Activated T-helper 9 cell treated with anti-CD3 and anti-CD28 coated beads, Interleukin-2, amount 50 U/mL, for 16 hours (primary cell): Measurements from ENCODE around the gene OR2M4.
"Not testable (repeated sequence)": the region's sequence is repeated elsewhere in the genome, so short reads cannot be mapped to it uniquely, and the experiment has no call there.

Experiments used
- DNase-seq: peaks from one replicate; pipeline ENCODE4 v3.0.0-alpha.2; 2020; ENCODE audit warnings: low read depth

Gene OR2M4, protein sequence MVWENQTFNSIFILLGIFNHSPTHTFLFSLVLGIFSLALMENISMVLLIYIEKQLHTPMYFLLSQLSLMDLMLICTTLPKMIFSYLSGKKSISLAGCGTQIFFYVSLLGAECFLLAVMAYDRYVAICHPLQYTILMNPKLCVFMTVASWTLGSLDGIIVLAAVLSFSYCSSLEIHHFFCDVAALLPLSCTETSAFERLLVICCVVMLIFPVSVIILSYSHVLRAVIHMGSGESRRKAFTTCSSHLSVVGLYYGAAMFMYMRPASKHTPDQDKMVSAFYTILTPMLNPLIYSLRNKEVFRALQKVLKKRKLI

DNA sequence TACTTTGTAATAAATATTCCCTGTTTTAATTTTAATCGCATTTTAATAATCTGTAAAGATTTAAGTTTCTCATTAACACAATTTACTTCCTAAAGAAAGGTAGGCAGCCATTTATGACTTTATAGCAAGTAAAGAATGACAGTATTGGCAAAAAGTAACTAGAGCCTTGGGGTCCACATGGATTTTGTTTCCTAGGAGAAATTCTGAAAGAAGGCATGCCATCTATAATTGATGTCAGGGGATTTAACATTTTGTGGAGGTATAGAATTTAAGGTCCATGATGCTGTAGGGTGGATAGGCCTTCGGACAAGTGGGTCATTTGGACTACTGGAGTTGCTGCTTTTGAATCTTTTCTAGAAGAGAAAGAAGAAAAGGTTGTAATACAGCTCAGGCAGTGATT, at the start of gene OR2M4:
OR2M4 (plus strand) TSS at position 301 of the 400 bp plus-strand sequence. CDS start 7,512 bp downstream, outside the sequence.
- DNase-seq: no peak

DNA sequence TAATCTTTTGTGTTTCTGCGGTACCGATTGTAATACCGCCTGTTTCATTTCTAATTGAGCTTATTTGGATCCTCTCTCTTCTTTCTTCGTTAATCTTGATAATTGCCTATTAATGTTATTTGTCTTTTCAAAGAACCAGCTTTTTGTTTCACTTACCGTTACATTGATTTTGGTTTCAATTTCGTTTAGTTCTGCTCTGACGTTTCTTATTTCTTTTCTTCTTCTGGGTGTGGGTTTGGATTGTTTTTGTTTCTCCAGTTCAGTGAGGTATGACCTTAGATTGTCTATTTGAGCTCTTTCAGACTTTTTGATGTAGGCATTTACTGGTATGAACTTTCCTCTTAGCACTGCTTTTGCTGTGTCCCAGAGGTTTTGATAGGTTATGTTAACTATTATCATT, 47.2 kb upstream of the OR2M4 start:
- no peak for DNase-seq

GRCh38 chr1:248187363-248187762, 43.9 kb upstream of the OR2M4 start:
- no peak for DNase-seq

DNA sequence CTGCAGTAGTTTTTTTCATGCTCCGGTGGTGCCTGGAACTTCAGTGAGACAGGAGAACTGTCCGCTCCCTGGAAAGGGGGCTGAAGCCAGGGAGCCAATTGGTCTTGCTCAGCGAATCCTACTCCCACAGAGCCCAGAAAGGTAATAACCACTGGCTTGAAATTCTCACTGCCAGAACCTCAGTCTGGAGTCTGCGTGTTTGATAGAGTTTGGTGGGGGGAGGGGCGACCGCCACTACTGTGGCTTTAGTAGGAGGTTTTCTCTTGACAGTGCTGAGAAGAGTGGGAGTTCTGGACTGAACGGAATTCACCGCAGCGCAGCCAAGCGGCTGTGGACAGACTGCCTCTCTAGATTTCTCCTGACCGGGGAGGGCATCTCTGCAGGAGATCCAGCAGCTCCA, 42.2 kb upstream of the OR2M4 start:
- no peak for DNase-seq

DNA sequence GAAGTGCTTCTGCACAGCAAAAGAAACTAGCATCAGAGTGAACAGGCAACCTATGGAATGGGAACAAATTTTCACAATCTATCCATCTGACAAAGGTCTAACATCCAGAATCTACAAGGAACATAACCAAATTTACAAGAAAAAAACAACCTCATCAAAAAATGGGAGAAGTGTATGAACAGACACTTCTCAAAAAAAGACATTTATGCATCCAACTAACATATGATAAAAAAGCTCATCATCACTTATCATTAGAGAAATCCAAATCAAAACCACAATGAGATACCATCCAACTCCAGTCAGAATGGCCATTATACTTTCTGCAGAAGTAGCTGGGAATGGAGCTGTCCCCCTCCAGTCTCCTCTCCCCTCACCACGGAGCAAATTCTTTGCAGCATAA, 37.1 kb upstream of the OR2M4 start:
- no peak for DNase-seq

DNA sequence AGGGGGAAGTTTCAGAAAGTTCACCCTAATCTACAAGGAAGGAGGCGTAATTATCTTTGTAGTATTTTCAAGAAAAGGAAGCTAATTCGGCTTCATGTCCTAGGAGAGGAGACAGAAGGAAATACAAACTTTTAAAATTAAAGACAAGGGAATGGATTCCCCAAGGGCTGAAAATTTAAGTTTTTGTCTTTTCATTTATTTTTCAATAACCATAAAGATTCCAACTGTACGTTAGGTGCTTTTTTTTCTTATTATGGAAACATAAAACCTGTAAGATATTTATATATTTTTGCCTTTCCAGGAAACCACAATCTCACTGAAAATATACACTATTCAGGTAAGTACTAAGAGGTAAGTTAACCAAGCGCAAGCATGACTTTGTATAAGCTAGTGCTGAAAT, 34.3 kb upstream of the OR2M4 start, which contains the start of gene OR2M3:
OR2M3 (plus strand) TSS at position 301 of the 400 bp plus-strand sequence. CDS start 5,803 bp downstream, outside the sequence.
- no peak for DNase-seq

DNA sequence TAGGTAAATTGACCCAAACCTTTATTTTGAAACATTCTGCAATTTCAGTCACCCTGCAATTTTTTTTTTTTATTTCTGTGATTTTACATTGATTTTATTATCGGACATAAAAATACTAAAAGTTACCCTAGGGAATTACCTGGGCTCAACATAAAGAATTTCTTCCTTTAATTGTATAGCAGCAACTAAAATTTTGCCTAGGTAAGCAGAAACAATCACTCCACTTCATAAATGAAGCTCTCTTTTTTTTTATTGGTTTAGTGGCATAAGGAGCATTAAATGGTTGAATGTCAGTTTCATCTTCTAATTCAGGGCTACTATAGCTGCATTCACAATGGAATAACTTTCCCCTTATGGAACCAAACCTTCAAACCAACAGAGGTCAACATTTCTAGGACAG, 15.3 kb upstream of the OR2M4 start:
- DNase-seq: no peak

DNA sequence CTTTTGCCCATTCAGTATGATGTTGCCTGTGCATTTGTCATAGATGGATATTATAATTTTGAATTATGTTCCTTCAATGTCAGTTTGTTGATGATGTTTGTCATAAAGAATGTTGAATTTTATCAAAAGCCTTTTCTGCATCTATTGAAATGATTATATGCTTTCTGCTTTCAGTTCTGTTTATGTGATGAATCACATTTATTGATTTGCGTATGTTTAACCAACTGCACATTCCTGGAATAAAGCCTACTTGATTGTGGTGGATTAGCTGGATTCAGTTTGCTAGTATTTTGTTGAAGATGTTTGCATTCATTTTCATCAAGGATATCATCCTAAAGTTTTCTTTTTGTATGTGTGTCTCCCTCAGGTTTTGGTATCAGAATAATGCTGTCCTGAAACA, 5.7 kb upstream of the OR2M4 start:
- DNase-seq: no peak

- DNase-seq: no peak
Measured at GRCh38 chr1:248229360-248229908, 1.8 kb upstream of the OR2M4 start.

GRCh38 chr1:248239478-248239877, 8.3 kb downstream of the OR2M4 start:
- no peak for DNase-seq

GRCh38 chr1:248243204-248243603, 12.0 kb downstream of the OR2M4 start:
- no peak for DNase-seq

DNA sequence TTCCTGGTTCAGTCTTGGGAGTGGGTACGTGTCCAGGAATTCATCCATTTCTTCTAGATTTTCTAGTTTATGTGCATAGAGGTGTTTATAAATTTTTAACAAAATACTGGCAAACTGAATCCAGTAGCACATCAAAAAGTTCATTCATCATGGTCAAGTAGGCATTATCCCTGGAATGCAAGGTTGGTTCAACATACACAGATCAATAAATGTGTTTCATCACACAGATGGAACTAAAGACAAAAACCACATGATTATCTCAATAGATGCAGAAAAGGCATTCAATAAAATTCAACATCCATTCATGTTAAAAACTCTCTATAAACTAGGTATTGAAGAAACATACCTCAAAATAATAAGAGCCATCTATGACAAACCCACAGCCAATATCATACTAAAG, 28.1 kb downstream of the OR2M4 start:
- DNase-seq: not testable (repeated sequence)

- no peak for DNase-seq
Measured at GRCh38 chr1:248268178-248268577, 37.0 kb downstream of the OR2M4 start.

DNA sequence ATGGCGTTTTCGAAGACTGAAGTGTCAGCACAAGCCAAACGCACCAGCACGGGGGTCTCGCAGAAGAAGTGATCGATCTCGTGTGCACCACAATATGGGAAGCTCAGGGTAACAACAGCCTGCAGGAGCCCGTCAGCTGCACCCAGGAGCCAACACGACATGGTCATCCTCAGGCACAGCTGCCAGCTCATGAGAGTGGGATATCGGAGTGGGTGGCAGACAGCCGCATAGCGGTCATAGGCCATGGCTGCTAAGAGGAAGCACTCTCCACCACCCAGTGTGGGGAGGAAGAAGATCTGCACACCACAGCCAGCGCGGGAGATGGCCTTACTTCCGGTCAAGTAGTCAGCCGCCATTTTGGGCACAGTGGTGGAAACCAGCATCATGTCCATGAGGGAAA, 42.0 kb downstream of the OR2M4 start:
- DNase-seq: not testable (repeated sequence)

DNA sequence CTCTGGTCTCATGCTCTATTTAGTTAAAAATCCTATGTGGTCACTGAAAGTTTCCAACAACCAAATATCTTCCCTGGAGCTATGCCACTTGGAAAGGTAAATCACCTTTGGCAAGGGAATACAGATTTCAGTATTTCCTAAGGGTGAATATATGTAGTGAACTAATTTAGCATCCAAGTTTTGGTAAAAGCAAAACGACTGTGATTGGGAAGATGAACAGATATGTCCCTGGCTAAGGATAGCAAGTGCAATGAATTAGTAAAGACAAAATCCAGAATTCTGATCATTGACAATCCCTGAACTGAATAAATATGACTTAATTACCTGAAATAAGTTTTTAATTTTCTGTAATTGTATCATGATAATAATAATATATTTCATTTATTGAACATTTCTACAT, 46.7 kb downstream of the OR2M4 start, which contains the start of gene OR2T33:
OR2T33 (minus strand) TSS at position 101 of the 400 bp plus-strand sequence. CDS start 4,162 bp downstream, outside the sequence.
- DNase-seq: no peak

- no peak for DNase-seq
Measured at GRCh38 chr1:248288391-248288790, 57.2 kb downstream of the OR2M4 start.
